ENCODE data around the gene WNK1.
"Not testable (repeated sequence)": the region's sequence is repeated elsewhere in the genome, so short reads cannot be mapped to it uniquely, and the experiment has no call there.

The WNK1 gene

GRCh38 chr12:836952-837351 lies 84.6 kb downstream of the WNK1 start:
- H3K4me1 Mint-ChIP-seq: peaks cover 16% of the 10 kb centered on the region
- no peaks in the 10 kb centered on the region for H3K9me3 Mint-ChIP-seq
- no peak overlapping the region for H3K4me3 Mint-ChIP-seq

DNA sequence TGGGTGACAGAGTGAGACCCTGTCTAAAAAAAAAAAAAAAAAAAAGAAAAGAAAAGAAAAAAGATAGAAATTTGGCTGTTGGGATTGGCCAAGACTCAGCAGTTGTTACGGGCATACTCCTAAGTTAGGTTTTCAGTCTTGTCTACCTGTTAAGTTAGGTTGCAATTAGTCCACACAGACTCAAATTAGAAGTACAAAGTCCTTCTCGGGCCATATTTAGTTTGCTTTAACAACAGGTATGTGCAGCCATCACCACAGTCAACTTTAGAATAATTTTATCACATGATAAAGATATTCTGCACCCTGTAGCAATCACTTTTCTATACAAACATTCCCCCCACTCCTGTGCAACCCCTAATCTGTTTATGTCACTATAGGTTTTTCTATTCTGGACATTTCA lies 85.2 kb downstream of the WNK1 start:
- Mint-ChIP-seq H3K9me3 (no peaks in the 10 kb centered on the region), H3K4me1 (peaks cover 18% of the 10 kb centered on the region), H3K27ac (no peak overlapping the region), H3K27me3 (no peaks in the 10 kb centered on the region), H3K4me3 (no peak overlapping the region), H3K36me3 (ENCODE audit: low read depth) (peaks cover 48% of the 10 kb centered on the region)
- no peak for DNase-seq
- ATAC-seq: no peak

More at GRCh38 chr12:836952-837351, 84.6 kb downstream of the WNK1 start:
- Mint-ChIP-seq H3K36me3 (ENCODE audit: low read depth) (peaks cover 46% of the 10 kb centered on the region), H3K27ac (no peak overlapping the region), H3K27me3 (no peaks in the 10 kb centered on the region)
- DNase-seq: no peak
- ATAC-seq: no peak

DNA sequence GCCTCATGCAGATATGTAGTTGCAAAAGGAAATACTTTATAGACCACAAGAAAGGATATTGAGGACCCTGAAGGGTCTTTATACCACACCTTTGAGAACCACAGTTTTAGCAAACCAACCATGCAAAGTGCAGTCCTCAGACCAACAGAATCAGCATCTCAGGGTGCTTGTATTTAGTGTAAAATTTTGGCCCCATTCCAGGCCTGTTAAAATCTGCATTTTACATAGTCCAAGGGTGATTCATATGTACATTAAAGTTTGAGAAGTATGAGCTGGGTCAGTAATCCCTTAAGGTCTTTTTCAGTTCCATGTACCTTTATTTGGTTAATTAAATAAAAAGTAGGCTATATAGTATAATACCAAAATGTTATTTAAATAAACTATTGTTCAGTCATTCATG lies 91.2 kb downstream of the WNK1 start:
- no peaks in the 10 kb centered on the region for H3K27me3 Mint-ChIP-seq
- H3K4me1 Mint-ChIP-seq: peaks cover 47% of the 10 kb centered on the region
- H3K9me3 Mint-ChIP-seq: no peaks in the 10 kb centered on the region
- H3K36me3 Mint-ChIP-seq (ENCODE audit: low read depth): peaks cover 36% of the 10 kb centered on the region
- no peak for DNase-seq
- ATAC-seq: no peak
- no peak overlapping the region for H3K4me3 Mint-ChIP-seq
- H3K27ac Mint-ChIP-seq: no peak overlapping the region

DNA sequence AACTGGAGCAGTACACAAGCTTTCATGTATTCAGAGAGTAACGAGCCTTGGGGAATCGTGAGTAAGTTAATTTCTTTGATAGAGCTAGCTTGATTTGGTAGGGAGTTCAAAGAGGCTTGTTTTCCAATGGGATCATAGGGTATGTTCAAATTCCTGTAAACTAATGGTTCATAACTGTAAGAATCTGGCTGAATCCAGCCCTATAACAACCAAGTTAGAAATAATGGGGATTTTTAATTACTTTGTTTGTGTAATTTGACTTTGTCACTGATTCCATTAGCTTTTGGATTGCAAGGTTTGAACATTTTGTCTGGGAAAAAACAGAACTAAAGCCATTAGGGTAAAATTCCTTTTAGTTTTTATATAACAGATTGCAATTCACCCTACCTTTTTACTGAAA lies 94.0 kb downstream of the WNK1 start:
- Mint-ChIP-seq H3K4me3 (no peak overlapping the region), H3K9me3 (no peaks in the 10 kb centered on the region), H3K36me3 (ENCODE audit: low read depth) (peaks cover 27% of the 10 kb centered on the region), H3K27me3 (no peaks in the 10 kb centered on the region), H3K27ac (no peak overlapping the region), H3K4me1 (peaks cover 53% of the 10 kb centered on the region)
- DNase-seq: no peak
- no peak for ATAC-seq

- ATAC-seq (peak; percentile 81), DNase-seq (no peak)
- Mint-ChIP-seq H3K27me3 (no peaks in the 10 kb centered on the region), H3K36me3 (ENCODE audit: low read depth) (peaks cover 21% of the 10 kb centered on the region), H3K9me3 (no peaks in the 10 kb centered on the region), H3K4me3 (peak overlapping the region; percentile 35), H3K4me1 (peaks cover 57% of the 10 kb centered on the region), H3K27ac (peak overlapping the region; percentile 89)
These were observed 95.9 kb downstream of the WNK1 start for GRCh38 chr12:848173-848865.

DNA sequence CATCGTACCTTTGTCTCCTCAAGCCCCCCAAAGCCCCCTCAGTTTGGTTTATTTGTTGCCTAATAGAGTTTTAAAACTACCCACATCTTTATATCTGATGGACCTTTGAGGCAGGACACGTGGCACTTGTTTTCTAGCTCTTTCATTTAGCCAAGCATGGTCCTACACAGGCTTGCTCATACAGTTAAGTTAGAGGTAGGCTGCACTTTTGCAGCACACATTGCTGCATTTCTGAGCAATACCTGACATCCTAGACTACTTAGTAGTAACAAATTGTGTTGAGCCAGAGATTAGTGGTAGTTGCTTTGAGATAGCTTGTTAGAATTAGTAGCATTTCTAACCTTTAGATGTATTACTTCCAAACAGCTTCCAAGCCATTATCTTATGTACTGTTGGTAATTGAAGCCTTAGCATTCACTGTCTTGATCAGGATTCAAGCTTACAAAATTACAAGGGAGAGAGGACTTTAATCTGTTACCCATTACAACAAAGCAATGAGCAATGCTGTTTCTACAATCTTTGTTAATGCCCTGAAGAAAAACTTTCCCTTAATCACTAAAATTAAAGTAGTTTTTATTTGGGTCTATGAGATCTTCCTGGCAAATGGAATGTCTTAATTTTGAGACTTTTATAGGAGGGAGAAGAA lies 96.6 kb downstream of the WNK1 start:
- Mint-ChIP-seq H3K36me3 (ENCODE audit: low read depth) (peaks cover 21% of the 10 kb centered on the region), H3K27me3 (no peaks in the 10 kb centered on the region), H3K9me3 (no peaks in the 10 kb centered on the region), H3K4me1 (peaks cover 54% of the 10 kb centered on the region), H3K27ac (peak overlapping the region; percentile 89), H3K4me3 (peak overlapping the region; percentile 20)
- DNase-seq (no peak), ATAC-seq (peak; percentile 71)

DNA sequence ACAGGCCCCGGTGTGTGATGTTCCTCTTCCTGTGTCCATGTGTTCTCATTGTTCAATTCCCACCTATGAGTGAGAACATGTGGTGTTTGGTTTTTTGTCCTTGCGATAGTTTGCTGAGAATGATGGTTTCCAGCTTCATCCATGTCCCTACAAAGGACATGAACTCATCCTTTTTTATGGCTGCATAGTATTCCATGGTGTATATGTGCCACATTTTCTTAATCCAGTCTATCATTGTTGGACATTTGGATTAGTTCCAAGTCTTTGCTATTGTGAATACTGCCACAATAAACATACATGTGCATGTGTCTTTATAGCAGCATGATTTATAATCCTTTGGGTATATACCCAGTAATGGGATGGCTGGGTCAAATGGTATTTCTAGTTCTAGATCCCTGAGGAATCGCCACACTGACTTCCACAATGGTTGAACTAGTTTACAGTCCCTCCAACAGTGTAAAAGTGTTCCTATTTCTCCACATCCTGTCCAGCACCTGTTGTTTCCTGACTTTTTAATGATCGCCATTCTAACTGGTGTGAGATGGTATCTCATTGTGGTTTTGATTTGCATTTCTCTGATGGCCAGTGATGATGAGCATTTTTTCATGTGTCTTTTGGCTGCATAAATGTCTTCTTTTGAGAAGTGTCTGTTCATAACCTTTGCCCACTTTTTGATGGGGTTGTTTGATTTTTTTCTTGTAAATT lies 97.5 kb downstream of the WNK1 start:
- peaks cover 55% of the 10 kb centered on the region for H3K4me1 Mint-ChIP-seq
- not testable (repeated sequence) for H3K27ac Mint-ChIP-seq, H3K27me3 Mint-ChIP-seq, DNase-seq, H3K4me3 Mint-ChIP-seq, ATAC-seq, H3K9me3 Mint-ChIP-seq
- peaks cover 19% of the 10 kb centered on the region for H3K36me3 Mint-ChIP-seq (ENCODE audit: low read depth)

- Mint-ChIP-seq H3K27ac (peak overlapping the region; percentile 46), H3K4me3 (peak overlapping the region; percentile 3), H3K9me3 (no peaks in the 10 kb centered on the region), H3K4me1 (peaks cover 53% of the 10 kb centered on the region), H3K36me3 (ENCODE audit: low read depth) (peaks cover 18% of the 10 kb centered on the region), H3K27me3 (no peaks in the 10 kb centered on the region)
- DNase-seq (no peak), ATAC-seq (no peak)
These were observed 99.0 kb downstream of the WNK1 start for GRCh38 chr12:851343-851742.

GRCh38 chr12:851913-852312 lies 99.5 kb downstream of the WNK1 start:
- no peak overlapping the region for H3K27ac Mint-ChIP-seq
- H3K4me3 Mint-ChIP-seq: no peak overlapping the region
- peaks cover 18% of the 10 kb centered on the region for H3K36me3 Mint-ChIP-seq (ENCODE audit: low read depth)
- H3K27me3 Mint-ChIP-seq: no peaks in the 10 kb centered on the region
- DNase-seq: no peak
- no peak for ATAC-seq
- H3K4me1 Mint-ChIP-seq: peaks cover 50% of the 10 kb centered on the region
- no peaks in the 10 kb centered on the region for H3K9me3 Mint-ChIP-seq

- DNase-seq (no peak), ATAC-seq (no peak)
- no peaks in the 10 kb centered on the region for H3K9me3 Mint-ChIP-seq
- H3K4me1 Mint-ChIP-seq: peaks cover 42% of the 10 kb centered on the region
- H3K4me3 Mint-ChIP-seq: no peak overlapping the region
- peaks cover 23% of the 10 kb centered on the region for H3K36me3 Mint-ChIP-seq (ENCODE audit: low read depth)
- no peak overlapping the region for H3K27ac Mint-ChIP-seq
- no peaks in the 10 kb centered on the region for H3K27me3 Mint-ChIP-seq
These were observed 100.5 kb downstream of the WNK1 start for GRCh38 chr12:852864-853263.

DNA sequence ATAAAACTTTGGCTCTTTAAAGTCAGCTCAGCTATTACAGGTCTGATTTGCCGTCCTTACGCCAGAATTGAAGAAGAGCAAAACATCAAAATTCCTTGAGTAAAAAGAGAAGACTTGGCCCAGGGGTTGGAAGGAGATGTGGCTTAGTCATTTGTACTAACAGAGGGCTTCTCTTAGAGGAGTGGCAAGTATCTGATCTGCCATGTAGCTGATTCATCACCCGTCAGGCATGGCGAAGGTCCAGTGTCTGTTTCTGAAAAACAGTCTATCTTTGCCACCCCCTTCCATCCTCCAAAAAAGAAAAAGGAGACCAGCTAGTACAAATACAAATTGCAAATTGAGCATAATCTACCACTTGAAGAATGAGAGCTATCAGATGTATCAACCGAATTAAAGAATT lies 105.2 kb downstream of the WNK1 start:
- peaks cover 7% of the 10 kb centered on the region for H3K4me1 Mint-ChIP-seq
- H3K36me3 Mint-ChIP-seq (ENCODE audit: low read depth): peaks cover 32% of the 10 kb centered on the region
- H3K4me3 Mint-ChIP-seq: no peak overlapping the region
- H3K9me3 Mint-ChIP-seq: no peaks in the 10 kb centered on the region
- H3K27ac Mint-ChIP-seq: no peak overlapping the region
- ATAC-seq: no peak
- H3K27me3 Mint-ChIP-seq: no peaks in the 10 kb centered on the region
- DNase-seq: no peak

GRCh38 chr12:862303-862911 lies 110.0 kb downstream of the WNK1 start:
- ATAC-seq (no peak), DNase-seq (no peak)
- Mint-ChIP-seq H3K27ac (no peak overlapping the region), H3K36me3 (ENCODE audit: low read depth) (peaks cover 39% of the 10 kb centered on the region), H3K9me3 (no peaks in the 10 kb centered on the region), H3K4me3 (no peak overlapping the region), H3K27me3 (no peaks in the 10 kb centered on the region), H3K4me1 (no peaks in the 10 kb centered on the region)

GRCh38 chr12:863285-863684 lies 110.9 kb downstream of the WNK1 start:
- H3K36me3 Mint-ChIP-seq (ENCODE audit: low read depth): peaks cover 40% of the 10 kb centered on the region

DNA sequence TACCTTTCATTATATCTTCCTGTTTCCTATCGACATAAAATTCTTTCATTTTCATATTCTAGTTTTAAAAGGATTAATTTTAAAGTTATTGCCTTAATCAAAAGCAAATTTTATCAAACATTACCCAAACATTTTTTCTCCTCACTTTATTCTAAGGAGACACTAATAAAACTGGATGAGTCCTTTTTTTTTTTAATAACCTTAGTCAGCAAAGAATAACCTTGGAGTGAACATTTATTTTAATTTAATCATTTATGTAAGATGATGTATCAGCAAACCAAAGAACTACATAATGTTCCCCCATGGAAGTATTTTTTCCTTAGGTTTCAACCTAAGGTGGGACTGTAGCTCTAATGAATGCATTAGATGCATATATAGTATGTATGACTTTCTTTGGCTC lies 113.2 kb downstream of the WNK1 start:
- no peak for DNase-seq
- ATAC-seq: no peak
- Mint-ChIP-seq H3K9me3 (no peaks in the 10 kb centered on the region), H3K4me3 (no peak overlapping the region), H3K27me3 (no peaks in the 10 kb centered on the region), H3K4me1 (peaks cover 14% of the 10 kb centered on the region), H3K27ac (no peak overlapping the region), H3K36me3 (ENCODE audit: low read depth) (peaks cover 38% of the 10 kb centered on the region)

More at GRCh38 chr12:863285-863684, 110.9 kb downstream of the WNK1 start:
- ATAC-seq (no peak), DNase-seq (no peak)
- H3K4me1 Mint-ChIP-seq: no peaks in the 10 kb centered on the region
- no peak overlapping the region for H3K4me3 Mint-ChIP-seq
- H3K9me3 Mint-ChIP-seq: no peaks in the 10 kb centered on the region
- no peak overlapping the region for H3K27ac Mint-ChIP-seq
- no peaks in the 10 kb centered on the region for H3K27me3 Mint-ChIP-seq

DNA sequence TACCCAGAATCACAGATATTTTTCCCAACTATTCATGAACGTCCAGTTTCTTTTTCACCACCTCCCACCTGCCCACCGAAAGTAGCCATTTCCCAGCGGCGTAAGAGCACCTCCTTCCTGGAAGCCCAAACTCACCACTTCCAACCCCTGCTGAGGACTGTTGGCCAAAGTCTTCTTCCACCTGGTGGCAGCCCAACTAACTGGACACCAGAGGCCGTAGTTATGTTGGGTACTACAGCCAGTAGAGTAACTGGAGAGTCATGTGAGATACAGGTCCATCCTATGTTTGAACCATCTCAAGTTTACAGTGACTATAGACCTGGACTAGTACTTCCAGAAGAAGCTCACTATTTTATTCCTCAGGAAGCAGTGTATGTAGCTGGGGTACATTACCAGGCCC lies 115.5 kb downstream of the WNK1 start:
- H3K36me3 Mint-ChIP-seq (ENCODE audit: low read depth): peaks cover 30% of the 10 kb centered on the region
- no peak for ATAC-seq
- no peaks in the 10 kb centered on the region for H3K9me3 Mint-ChIP-seq
- H3K4me1 Mint-ChIP-seq: peaks cover 14% of the 10 kb centered on the region
- no peak for DNase-seq
- H3K27me3 Mint-ChIP-seq: no peaks in the 10 kb centered on the region
- H3K4me3 Mint-ChIP-seq: no peak overlapping the region
- H3K27ac Mint-ChIP-seq: peak overlapping the region; percentile 55

All from activated naive CD8-positive, alpha-beta T cell treated with anti-CD3 and anti-CD28 coated beads, Interleukin-2, amount 50 U/mL, for 24 hours (primary cell).